Upper lobe of right lung (tissue), 1 donor: Measurements from ENCODE around the gene CDH4. TPM values are rescaled to one million over a fixed set of nuclear protein-coding genes. Genes with fewer than 3 reads are reported as not detected.

Experiments used
- ATAC-seq: fragments of 200-7000 bp; cut with Tn5 transposase; one replicate; pipeline ENCODE4 v1.9.1; 2020; ENCODE audit warnings: mild to moderate bottlenecking, moderate library complexity
- DNase-seq: peaks from one replicate; pipeline ENCODE4 v3.0.0-alpha.2; 2020
- H3K27ac ChIP-seq: fragments of 200-600 bp; one replicate; pipeline ENCODE4 v1.8.0; 2022
- H3K27me3 ChIP-seq: fragments of 200-600 bp; one replicate; pipeline ENCODE4 v1.8.0; 2022; ENCODE audit warnings: mild to moderate bottlenecking
- H3K36me3 ChIP-seq: fragments of 200-600 bp; one replicate; pipeline ENCODE4 v1.8.0; 2022
- H3K4me1 ChIP-seq: fragments of 200-600 bp; one replicate; pipeline ENCODE4 v1.8.0; 2022
- H3K4me3 ChIP-seq: fragments of 200-600 bp; one replicate; pipeline ENCODE4 v1.8.0; 2022; ENCODE audit warnings: mild to moderate bottlenecking
- H3K9me3 ChIP-seq: fragments of 200-600 bp; one replicate; pipeline ENCODE4 v1.8.0; 2022
- intact Hi-C: fragments of 100-400 bp; cut with DNase I; formaldehyde crosslinking; loops from one replicate; pipeline ENCODE4 v1.11.0; 2022
- total RNA-seq: library from RNA; stranded (reverse); fragmentation: NEBNext Ultra II Directional; extraction: Animal tissue kit (Norgen Biotek cat#: 25700); gene quantifications from one replicate; pipeline ENCODE4 v1.2.1, GENCODE V29; 2021
- TF ChIP-seq, protein P1 (sequence below): fragments of 200-600 bp; IDR thresholded peaks from one replicate; pipeline ENCODE4 v1.8.0; 2022; ENCODE audit warnings: antibody characterized with exemption
- donor health status: DM: no; HTN: yes; CAD: no; lungs with severe emphysema.

CDH4 gene
- total RNA-seq, 1 donor from 2014 or later: 0.23 TPM

GRCh38 chr20:61964675-61965605, 712.9 kb downstream of the CDH4 start:
- Histone ChIP-seq H3K4me3 (no peak overlapping the region), H3K9me3 (no peaks in the 10 kb centered on the region), H3K4me1 (no peaks in the 10 kb centered on the region), H3K36me3 (no peaks in the 10 kb centered on the region), H3K27me3 (peaks cover 27% of the 10 kb centered on the region), H3K27ac (no peak overlapping the region)
- ATAC-seq (no peak), DNase-seq (no peak)
- TF ChIP-seq, protein P1, sequence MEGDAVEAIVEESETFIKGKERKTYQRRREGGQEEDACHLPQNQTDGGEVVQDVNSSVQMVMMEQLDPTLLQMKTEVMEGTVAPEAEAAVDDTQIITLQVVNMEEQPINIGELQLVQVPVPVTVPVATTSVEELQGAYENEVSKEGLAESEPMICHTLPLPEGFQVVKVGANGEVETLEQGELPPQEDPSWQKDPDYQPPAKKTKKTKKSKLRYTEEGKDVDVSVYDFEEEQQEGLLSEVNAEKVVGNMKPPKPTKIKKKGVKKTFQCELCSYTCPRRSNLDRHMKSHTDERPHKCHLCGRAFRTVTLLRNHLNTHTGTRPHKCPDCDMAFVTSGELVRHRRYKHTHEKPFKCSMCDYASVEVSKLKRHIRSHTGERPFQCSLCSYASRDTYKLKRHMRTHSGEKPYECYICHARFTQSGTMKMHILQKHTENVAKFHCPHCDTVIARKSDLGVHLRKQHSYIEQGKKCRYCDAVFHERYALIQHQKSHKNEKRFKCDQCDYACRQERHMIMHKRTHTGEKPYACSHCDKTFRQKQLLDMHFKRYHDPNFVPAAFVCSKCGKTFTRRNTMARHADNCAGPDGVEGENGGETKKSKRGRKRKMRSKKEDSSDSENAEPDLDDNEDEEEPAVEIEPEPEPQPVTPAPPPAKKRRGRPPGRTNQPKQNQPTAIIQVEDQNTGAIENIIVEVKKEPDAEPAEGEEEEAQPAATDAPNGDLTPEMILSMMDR: no peak
- intact Hi-C loops: no loop called here

DNA sequence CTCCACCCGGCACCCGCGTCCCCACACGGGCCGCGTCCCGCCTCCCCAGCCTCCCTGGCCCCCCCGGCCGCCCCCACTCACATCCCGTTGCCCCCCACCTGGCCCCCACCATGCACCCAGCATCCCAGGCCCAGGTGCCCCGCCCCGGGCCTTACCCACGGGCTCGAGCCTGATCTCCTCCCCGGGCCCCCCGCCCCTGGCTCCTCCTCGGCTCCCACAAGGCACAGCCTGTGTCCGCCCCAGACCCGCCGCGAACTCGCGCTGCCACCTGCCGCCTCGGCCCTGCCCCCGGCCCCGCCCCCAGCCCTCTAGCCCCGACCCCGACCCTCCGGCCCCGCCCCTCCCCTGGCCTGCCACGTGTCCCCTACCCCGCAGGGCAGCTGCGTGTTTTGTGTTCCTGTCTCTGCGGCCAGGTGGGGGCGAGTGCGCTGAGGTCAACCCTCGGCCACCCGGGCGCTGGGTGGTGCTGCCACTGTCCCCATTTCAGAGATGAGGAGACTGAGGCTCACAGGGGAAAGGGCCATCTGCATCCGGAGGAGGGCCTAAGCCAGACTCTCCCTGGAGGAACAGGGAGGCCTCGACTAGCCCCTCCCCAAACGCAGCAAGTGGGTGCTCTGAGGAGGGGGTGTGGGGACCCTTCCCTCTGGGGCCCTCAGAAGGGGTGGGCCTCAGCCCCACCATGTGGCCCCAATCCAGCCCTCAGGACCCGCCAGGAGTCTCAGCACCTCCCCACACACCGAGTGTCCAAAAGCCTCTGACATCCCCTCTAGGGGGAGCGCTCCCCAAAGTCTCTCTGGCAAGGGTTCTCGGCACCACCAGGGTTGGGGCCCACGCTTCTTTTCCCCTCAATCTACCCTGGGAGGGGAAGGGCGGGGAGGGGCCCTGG, 713.8 kb downstream of the CDH4 start:
- Histone ChIP-seq H3K4me1 (no peaks in the 10 kb centered on the region), H3K27ac (no peak overlapping the region), H3K36me3 (no peaks in the 10 kb centered on the region), H3K27me3 (peaks cover 27% of the 10 kb centered on the region), H3K9me3 (no peaks in the 10 kb centered on the region), H3K4me3 (no peak overlapping the region)
- DNase-seq: no peak
- TF ChIP-seq, protein P1: no peak
- ATAC-seq: peak; percentile 6
- intact Hi-C loops: no loop called here

DNA sequence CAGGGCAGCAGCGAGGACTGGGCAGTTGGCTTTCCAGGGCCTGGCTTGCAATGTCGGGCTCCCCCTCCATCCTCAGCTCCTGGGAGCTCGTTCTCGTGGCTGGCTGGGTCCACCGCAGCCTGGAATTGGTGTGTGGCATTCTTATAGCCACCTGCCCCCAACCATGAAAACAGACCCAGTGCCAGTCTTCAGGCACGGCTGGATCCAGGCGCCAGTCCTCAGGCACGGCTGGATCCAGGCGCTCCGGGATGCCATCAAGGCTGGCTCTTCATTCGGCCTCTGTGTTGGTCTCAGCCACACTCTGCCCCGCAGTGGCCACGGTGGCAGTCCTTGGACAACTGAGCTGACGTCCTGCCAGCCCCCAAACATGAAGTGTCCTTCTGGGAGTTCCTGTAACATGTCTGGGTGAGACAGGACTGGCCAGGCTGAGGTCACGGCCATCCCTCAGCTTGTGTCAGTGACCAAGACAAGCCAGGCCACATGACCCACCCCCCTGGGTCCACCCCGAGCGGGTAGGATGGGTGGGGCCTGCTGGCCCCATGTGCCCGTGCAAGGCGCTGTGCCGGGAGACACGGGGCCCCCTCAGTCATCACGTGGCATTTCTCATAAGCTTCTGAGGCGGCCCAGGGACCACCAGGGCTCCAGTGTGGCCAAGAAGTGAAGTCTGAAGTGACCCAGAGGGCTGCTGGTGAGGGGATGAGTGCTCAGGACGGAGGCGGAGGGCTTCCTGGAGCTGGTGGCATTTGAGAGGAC, 714.6 kb downstream of the CDH4 start:
- Histone ChIP-seq H3K36me3 (no peaks in the 10 kb centered on the region), H3K9me3 (no peaks in the 10 kb centered on the region), H3K4me1 (no peaks in the 10 kb centered on the region), H3K27me3 (peaks cover 27% of the 10 kb centered on the region), H3K4me3 (no peak overlapping the region), H3K27ac (no peak overlapping the region)
- ATAC-seq: peak; percentile 20
- DNase-seq: no peak
- intact Hi-C loops: no loop called here
- TF ChIP-seq, protein P1: no peak

DNA sequence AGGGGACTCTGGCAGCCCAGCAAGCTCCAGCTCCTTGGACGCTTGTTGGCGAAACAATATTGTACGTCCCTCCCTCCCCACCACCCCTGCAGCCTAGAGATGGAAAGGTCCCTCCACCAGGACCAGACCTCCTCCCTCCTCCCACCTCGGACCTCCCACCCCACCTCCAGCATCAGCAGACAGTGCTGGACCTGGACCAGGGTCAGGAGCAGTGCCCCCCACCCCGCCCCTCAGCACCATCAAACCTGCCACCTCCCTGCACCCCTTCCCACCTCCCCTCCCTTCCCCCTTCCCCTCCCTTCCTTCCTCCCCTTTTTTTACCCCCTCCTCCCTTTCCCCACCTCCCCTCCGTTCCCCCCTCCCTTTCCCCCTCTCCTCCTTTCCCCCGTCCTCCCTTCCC, 715.2 kb downstream of the CDH4 start:
- no peaks in the 10 kb centered on the region for H3K36me3 ChIP-seq
- H3K27me3 ChIP-seq: peaks cover 27% of the 10 kb centered on the region
- H3K27ac ChIP-seq: no peak overlapping the region
- TF ChIP-seq, protein P1: no peak
- DNase-seq (no peak), ATAC-seq (no peak)
- H3K4me3 ChIP-seq: no peak overlapping the region
- H3K9me3 ChIP-seq: no peaks in the 10 kb centered on the region
- no peaks in the 10 kb centered on the region for H3K4me1 ChIP-seq
- intact Hi-C loops: no loop called here

DNA sequence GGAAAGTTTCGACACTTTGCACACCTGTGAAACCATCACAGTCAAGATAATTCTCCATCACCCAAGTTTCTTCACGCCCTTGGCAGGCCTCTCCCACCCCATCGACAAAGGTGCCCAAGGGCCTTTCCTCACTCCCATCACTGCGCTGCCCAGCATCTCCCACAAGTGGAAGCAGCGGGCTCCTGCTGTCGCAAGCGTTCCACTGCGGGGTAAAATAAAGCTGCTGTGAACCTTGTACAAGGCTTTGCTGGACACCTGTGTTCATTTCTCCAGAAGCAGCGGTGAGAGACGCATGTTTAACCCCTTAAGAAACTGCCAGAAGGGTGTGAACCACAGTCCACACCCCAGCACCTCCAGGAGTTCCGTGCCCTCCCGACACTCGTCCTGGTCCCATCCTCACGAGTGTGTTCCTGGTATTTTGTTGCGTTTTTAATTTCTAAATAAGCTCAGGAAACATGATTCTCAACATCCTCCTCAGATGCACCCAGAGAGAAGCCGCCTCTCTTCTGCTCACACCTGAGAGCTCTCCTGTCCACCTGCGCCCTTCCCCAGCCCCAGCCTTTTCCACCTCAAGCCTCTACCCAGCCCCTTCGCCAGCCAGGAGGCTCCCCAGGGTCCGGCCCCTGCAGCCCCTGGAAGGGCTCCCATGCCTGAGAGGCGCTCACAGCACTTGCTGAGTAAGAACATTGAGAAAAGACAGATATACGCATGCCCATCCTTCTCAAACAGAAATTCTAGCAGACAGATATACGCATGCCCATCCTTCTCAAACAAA, 716.2 kb downstream of the CDH4 start:
- Histone ChIP-seq H3K4me3 (no peak overlapping the region), H3K27ac (no peak overlapping the region), H3K27me3 (peaks cover 27% of the 10 kb centered on the region), H3K36me3 (peaks cover 8% of the 10 kb centered on the region), H3K4me1 (no peaks in the 10 kb centered on the region), H3K9me3 (no peaks in the 10 kb centered on the region)
- ATAC-seq: no peak
- no peak for DNase-seq
- intact Hi-C loops: no loop called here
- TF ChIP-seq, protein P1: no peak
